IMR-90 (cell line): Measurements from ENCODE around the gene GMPR.

Source experiments
- CTCF ChIP-seq: conservative IDR thresholded peaks from 2 replicates; pipeline ENCODE4 v1.5.1; 2012; ENCODE audit warnings: mild to moderate bottlenecking, low read depth, low read length, improper control_type of control experiment
- MXI1 ChIP-seq: IDR thresholded peaks from 2 replicates; pipeline ENCODE4 v1.6.1; 2012; ENCODE audit warnings: low read depth, mild to moderate bottlenecking, low read length, moderate library complexity, borderline replicate concordance
- RCOR1 ChIP-seq: IDR thresholded peaks from 2 replicates; pipeline ENCODE4 v1.6.1; 2012; ENCODE audit warnings: mild to moderate bottlenecking, low read length, improper control_type of control experiment; ENCODE audit not compliant: insufficient replicate concordance
- RFX5 ChIP-seq: IDR thresholded peaks from 2 replicates; pipeline ENCODE4 v1.8.0; 2012; ENCODE audit warnings: low read depth, mild to moderate bottlenecking, low read length, moderate library complexity

GRCh38 chr6:16314296-16314695 lies 75.9 kb downstream of the GMPR start:
- TF ChIP-seq CTCF (no peak), MXI1 (no peak), RCOR1 (no peak), RFX5 (no peak)
